Esophagus muscularis mucosa (tissue), 3 donors: ENCODE measurements around the gene SLC12A8.

Source experiments
- POLR2AphosphoS5 ChIP-seq, 2 donors: sonication (generic); formaldehyde crosslinking; IDR thresholded peaks; one replicate each; pipeline ENCODE4 v1.6.1; 2017; ENCODE audit warnings: antibody characterized with exemption in 2 of 2
- TF ChIP-seq, protein P1 (sequence below), 3 experiments: fragments of 200-600 bp in 2 of 3; fragments of 450-650 bp in 1 of 3; sonication (generic) in 2 of 3; IDR thresholded peaks; one replicate each; pipeline ENCODE4 v1.5.1; 2017 to 2019; ENCODE audit warnings: antibody characterized with exemption in 3 of 3, mild to moderate bottlenecking in 2 of 3, moderate library complexity in 1 of 3

DNA sequence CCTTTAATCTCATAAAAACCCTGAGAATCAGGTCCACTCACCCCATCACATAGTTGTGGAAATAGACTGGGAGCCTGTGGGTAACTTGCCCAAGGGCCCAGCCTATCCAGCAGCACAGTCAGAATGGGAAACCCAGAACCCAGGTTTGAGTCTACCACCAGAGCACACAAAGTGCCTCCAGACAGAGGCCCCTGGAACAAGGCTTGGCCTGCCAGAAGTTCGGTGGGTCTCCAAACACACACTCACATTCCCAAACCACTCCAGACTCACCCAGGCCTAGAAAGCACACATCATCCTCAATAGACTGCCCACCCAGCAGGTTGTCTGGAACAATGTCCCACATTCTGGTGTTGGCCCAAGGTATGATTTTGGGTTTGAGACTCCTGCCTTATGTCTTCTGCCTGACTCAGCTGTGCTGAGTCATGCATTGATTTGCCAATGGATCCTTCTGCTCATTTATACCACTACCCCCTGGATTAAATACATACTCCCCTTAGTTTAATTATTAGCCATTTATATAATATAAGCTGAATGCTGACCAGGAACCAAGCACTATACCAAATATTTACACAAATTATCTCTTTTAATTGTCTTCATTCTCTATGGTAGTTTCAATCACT lies 4.5 kb downstream of the SLC12A8 start:
- TF ChIP-seq, protein P1, sequence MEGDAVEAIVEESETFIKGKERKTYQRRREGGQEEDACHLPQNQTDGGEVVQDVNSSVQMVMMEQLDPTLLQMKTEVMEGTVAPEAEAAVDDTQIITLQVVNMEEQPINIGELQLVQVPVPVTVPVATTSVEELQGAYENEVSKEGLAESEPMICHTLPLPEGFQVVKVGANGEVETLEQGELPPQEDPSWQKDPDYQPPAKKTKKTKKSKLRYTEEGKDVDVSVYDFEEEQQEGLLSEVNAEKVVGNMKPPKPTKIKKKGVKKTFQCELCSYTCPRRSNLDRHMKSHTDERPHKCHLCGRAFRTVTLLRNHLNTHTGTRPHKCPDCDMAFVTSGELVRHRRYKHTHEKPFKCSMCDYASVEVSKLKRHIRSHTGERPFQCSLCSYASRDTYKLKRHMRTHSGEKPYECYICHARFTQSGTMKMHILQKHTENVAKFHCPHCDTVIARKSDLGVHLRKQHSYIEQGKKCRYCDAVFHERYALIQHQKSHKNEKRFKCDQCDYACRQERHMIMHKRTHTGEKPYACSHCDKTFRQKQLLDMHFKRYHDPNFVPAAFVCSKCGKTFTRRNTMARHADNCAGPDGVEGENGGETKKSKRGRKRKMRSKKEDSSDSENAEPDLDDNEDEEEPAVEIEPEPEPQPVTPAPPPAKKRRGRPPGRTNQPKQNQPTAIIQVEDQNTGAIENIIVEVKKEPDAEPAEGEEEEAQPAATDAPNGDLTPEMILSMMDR (IDR thresholded peaks at IDR 0.05): no peak
- TF ChIP-seq POLR2AphosphoS5 (IDR thresholded peaks at IDR 0.05): no peak
